Activated CD8-positive, alpha-beta memory T cell treated with anti-CD3 and anti-CD28 coated beads for 48 hours (primary cell): ENCODE data around the gene PEDS1.
A peak's percentile ranks its signal among the peaks of the same experiment; 100 is the strongest.
"Not testable (repeated sequence)": the region's sequence is repeated elsewhere in the genome, so short reads cannot be mapped to it uniquely, and the experiment has no call there.

Source experiments
- DNase-seq, 3 experiments: peaks; one replicate each; pipeline ENCODE4 v3.0.0-alpha.2; 2020; ENCODE audit warnings: low read depth in 2 of 3, low spot score in 2 of 3

Gene PEDS1

DNA sequence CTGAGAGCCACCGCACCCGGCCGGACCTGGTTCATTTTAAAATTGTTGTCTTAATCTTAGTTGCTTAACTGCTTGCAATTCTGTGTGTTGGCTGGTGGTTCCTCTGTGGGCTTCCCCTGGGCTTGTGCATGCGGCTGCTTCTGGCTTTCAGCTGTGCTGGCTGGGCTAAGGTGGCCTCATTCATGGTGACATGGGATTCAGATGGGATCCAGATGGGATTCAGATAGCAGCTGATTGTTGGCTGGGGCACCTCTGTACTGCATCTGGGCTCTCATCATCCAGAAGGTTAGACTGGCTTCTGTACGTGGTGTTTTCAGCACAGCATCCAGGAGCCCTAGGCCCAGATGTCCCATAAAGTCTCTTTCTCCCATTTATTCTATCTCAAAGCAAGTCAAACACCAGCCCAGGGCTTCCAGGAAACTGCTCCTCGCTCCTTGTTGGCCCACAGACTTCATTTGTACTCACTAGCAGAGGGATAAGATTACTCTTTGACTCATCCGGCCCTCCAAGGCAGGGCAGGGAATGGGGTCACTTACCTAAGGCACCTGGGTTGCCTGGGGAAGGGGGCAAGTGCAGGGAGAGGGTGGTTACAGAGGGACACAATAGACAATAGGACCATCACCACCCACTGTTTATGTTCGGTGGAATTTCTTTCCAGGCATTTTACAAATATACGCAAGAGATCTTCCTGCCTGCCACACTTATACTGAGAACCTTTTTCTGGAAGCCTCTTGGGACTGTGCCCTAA lies 10.2 kb upstream of the PEDS1 start:
- no peak for DNase-seq

DNA sequence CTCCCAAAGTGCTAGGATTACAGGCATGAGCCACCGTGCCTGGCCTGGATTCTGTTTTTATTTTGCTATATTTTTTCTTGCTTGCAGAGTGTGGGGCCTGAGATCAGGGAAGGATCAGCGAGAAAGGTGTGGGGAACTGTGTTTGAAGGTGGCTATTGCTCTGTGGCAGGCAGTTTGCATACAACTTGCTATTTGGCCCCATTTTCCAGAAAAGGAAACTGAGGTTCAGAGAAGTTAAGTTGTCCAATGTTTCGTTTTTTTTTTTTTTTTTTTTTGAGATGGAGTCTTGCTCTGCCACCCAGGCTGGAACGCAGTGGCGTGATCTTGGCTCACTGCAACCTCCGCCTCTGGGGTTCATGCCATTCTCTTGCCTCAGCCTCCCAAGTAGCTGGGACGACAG lies 8.0 kb upstream of the PEDS1 start:
- not testable (repeated sequence) for DNase-seq

DNA sequence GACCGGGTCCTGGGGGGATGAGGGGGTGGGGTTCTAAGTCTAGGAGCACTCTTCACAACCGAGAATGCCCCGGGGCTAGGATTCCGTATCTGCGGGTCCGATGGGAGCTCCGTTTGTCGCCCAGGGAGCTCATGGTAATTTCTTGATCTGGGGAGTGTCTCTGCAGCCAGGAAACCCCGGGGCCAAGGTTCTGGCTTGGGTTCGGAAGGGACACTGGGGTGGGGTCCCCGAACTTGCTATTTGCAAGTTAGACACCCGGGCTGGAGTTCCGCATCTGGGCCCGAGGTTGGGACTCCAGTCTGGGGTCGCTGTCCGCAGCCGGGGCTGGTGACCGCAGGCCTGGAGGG lies 397 bp downstream of the PEDS1 start:
- DNase-seq = no peak

DNA sequence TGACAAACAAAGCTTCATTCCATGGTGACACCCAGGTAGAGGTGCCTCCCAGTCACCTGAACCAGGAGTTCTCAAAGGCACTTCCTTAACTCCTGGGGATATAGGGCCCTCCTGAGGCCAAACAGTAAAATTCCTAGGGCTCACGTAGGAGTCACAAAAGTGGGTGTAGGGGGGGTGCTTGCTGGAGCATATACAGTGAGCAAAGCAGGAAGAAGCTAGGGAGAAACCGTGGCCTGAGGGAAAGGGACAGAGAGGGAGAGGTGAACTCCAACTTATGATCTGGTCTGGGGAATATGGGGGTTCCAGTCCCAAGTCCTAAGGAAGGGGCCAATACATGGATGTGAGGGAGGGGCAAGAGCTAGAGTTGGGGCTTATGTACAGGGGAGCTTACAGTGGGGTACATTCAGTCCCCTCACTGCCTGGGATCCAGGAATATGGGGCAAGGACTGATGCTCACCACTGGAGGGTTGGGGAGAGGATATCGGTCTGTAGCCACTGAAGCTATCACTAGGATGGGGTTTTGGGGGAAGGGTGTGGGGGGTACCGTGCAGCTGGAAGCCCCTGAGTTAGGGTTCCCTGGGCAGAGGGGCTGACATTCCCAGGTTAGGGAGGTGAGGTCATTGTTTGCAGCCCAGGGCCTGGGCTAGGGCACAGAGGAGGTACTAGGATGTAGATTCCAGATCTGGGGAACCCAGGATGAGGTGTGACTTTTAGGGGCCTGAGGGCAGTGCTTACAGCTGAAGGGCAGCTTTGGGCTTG lies 950 bp downstream of the PEDS1 start:
- DNase-seq = no peak

DNA sequence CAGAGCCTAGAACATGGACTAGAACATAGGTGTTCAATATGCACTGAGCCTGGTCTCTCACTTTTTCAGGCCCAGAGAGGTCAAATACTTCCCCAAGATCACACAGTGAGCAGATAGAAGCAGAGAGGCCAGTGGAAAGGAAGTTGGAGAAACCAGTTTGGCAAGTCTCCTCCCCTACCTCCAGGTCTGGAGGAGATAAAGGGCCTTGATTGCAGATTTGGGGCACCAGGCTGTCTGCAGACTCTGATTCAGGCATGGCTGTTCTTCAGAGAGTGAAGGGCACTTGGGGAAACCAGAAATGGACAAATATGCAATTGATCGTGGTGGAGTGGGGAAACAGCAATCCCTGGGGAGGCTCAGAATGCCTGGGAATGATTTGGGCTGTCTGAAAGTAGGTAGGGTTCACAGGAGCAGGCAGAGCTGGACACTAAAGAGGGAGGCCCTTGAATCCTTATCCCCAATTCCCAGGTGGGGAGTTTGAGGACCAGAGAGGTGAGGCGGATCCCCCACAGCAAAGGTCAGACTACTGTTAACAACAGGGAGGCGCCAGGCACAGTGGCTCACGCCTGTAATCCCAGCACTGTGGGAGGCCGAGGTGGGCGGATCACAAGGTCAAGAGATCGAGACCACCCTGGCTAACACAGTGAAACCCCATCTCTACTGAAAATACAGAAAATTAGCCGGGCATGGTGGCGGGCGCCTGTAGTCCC lies 2.3 kb downstream of the PEDS1 start:
- DNase-seq = no peak

DNA sequence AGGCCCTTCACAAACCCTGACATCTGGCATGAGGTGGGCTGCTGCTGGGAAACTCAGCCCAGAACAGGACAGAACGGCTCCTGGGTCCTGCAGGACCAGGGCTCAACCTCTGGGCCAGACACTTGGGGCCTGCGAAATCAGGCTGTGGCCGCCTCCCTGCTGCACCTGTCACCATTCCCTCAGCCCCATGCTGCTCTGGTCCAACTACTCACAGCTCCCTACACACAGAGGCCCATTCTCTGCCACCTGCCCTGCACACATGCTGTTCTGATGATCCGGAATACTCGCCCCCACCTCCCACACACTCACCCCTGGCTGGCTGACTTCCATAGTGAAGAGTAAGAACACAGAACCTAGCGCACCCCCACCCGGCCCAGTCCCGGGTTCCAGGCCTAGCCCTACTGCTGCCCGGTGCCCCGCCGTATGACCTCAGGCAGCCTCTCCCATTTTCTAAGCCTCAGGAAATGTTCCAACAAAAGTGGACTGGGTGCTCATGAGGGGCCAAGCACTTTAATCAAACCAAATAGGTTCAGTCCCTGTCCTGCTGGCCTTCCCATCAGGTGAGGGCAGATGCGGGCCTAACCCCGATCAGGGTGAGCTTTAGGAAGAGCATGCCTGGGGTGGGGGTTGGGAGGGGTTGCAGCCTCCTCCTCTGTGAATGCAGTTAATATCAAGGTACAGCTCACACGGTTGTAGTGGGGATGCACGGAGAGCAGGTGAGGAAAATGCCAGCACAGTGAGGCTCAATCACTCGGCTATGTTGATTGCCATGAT lies 3.9 kb downstream of the PEDS1 start:
- DNase-seq = no peak

DNA sequence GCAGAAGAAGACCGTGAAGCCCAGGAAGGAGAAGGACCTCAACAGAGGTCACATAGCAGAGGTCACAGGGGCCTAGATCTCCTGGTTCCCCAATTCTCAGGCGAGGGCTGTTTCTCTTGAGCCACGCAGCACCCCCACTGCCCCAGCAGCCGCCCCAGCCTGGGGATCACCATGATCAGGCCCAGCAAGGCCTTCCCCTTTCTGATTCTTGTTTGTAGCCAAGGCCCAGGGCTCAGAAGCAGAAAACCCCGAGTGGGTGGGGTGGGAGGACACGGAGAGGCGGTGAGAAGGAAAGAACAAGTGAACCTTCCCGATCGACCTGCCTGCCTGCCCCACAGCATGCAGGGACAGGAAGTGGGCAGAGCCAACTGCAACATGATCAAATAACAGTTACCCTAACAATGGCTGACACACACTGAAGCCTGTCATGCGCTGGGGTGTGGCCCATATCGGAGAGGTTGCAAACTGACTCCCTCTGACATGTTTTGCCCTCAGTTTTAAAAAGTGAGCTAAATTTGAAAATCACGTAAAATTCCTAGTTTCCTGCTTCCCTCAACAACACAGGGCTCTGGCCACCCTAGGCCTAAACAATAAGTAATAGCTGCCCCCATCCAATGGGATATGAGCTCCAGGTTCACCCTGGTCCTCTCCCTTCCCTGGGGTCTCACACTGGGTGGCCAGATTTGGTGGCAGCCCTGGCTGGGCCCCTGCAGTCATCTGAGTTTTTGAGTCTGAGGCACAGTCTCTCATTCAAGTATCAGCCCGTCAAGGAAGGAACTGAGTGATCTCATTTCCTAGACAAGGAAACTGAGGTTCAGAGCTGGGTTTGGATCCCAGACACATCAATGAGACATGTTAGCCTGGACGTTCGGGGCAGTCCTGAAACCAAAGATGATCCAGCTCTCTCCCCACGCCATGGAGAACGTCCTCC lies 6.5 kb downstream of the PEDS1 start:
- peak in 2 of 3 experiments; percentile 34 to 49 for DNase-seq

DNA sequence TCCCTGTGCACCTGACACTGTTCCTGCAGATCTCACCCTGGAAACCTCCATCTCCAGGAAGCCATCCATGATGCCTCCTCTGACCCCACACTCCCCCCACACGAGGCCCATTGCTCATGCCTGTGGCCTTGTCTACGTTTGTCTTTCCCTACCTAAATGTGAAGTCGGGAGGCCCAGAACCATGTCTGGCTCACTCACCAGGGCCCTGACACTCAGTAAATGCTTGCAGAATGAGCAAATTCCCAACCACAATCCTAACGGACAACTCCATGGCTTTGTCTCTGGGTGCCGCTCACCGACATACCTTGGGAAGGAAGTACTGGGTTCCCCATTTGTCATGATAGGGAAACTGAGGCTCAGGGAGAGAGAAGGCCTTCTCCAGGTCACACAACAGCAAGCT lies 7.3 kb downstream of the PEDS1 start:
- DNase-seq = no peak

DNA sequence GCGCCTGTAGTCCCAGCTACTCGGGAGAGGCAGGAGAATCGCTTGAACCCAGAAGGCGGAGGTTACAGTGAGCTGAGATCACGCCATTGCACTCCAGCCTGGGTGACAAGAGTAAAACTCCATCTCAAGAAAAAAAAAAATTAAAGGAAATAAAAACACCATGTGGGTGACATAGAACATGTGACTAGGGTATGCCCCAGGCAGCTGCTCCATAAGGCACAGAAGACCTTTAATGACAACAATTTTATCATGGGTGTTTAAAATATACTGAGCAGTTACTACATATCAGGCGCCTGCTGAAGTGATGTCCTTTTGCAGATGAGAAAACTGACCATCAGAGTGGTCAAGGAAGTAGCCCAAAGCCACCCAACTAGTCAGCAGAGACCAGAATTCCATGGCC lies 8.0 kb downstream of the PEDS1 start:
- DNase-seq = no peak

DNA sequence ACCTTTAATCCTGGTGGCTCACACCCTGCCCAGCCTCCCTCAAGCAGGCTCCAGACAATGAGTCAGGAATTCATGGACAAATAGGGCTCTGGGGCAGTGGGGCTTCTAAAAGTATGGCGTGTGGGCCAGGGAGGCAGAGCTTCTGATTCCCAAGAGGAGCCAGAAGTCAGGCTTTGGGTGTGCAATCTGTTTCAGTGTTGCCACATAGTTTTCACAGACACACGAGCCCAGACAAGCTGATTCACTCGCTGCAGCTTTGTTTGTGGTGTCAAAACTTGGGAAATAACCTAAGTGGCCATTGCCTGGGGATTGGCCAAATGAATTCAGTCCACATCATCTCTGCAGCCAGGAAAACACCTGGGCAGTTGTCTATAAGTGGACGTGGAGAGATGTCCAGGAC lies 9.2 kb downstream of the PEDS1 start:
- DNase-seq = no peak

DNA sequence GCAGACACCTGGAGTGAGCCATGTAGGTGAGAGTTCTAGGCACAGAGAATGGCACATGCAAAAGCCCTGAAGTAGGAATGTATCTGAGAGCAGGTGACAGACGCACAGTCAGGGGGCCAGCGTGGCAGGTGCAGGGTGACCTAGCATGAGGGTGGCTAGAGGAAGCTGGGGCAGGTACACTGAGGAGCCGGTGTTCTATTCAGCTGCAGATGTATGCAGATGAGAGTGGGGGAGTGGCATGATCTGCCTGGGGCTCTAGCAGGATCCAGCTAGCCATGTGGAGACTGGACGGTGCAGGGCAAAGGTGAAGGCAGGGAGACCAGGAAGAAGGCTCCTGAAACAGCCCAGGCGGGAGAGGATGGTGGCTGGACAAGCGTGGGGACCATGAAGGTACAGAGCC lies 10.7 kb downstream of the PEDS1 start:
- no peak for DNase-seq

DNA sequence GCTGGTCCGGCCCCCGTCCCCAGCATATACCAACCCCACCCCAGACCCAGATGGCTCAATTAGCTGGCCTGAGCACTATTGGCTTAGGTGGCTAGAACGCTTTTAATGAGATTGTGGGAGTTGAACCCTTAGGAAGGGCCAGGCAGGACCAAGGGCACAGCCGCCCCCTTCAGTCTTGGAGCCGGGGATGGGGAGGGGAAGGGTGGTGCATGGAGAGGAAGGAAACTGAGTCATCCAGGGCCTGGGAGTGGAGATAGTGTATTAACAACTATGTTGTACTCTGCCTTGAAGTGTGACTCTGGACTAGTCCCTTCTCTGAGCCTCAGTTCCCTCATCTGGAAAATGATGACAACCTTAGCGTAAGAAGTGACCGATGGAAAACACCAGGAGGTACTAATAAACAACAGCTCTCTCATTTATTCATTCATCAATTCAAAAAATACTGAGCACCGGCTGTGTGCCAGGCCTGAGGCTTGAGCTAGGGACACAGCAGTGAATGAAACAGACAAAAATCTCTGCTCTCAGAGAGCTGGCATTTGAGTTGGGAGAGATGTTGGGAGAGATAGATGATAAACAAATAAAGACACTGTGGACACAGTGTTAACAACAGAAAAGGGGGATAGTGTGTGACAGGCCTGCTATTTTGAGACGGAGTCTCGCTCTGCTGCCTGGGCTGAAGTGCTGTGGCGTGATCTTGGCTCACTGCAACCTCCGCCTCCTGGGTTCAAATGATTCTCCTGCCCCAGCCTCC lies 11.5 kb downstream of the PEDS1 start:
- no peak for DNase-seq

DNA sequence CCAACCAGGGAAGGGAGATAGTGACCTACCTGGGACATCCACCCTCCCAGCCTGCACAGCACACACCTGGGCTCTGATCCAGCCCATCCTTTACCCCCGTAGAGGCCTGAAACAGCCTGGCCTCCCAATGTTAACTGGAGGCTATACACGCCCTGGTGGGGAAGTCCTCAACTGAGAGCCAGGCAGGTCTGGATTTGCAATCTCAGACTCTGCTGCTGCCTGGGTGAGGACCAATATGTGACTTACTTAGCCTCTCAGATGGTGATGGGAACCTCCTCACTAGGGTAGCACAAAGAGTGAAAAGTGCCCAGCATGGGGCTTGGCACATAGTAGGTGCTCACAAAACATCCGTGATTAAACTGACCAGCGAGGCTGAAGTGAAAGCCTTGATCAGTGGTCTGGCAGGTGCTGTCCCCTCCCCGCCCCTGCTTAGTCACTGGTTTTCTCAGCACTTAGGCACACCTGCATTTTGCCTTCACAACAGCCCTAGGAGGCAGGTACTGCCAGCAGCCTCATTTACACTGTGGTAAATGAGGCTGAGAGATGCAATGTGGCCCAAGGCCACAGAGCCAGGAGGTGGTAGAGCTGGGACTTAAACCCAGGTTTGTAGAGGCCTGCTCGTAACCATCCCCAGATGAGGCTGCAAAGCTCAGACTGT lies 12.4 kb downstream of the PEDS1 start:
- DNase-seq = no peak

DNA sequence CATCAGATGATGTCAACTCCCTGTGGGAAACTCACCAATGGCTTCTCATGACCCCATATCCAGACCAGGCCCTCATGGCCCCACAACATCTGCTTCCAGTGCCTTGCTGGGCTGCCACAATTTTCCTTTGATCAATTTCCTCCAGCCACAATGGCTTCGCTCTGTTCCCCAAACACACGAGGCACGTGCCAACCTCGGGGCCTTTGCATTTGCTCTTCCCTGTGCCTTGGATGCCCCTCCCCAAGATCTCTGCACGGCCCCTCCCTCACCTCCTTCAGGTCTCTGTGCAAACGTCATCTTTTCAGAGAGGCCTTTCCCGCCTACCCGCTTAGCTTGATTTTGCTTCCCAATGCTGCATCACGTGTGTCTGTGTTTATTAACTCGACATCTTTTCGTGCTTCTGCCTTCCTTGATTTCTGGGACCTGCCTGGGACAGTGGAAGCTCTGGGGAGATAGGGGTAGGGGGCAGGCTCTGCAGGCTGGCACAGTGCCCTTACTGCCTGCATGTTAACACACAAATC lies 13.1 kb downstream of the PEDS1 start:
- DNase-seq = no peak

DNA sequence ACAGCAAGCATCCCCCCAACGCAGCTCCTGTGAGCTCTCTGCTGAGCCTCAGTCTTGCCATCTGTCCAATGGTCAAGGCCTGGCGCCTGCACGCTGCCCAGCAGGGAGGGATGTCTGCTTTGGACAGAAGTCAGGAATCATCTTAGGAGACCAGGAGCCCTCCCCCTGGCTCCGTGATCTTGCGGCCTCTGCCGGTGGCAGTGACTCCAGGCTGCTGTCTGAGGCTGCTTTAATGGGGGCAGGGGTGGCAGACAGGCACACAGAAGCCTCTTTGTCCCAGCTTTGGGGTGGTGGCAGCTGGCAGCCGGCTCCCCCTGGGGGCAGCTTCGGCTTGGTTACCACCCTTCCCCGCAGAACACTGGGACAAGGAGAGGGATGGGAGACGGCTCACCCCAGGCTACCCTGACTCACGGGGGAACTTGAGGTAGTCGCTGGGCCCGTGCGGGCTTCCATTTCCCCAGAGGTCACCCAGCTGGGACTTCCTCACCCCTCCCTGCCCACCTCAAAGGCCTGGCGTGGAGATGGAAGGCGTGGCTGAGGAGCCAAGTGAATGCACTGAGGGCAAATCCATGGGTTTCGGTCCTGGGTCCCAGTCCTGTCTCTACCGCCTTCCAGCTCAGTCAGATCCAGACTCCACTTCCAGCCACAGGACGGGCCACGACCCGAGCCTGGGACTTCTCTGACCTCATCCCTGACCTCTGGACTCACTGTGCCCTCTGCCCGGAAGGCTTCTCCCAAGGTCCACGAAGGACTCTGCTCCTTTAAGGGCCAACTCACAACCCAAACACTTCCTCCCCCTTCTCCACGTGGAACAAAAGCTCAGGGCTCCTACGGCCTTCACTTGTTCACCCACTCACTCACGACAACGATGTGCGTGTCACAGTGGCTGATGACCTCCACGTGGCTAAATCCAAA lies 14.8 kb downstream of the PEDS1 start:
- no peak for DNase-seq

DNA sequence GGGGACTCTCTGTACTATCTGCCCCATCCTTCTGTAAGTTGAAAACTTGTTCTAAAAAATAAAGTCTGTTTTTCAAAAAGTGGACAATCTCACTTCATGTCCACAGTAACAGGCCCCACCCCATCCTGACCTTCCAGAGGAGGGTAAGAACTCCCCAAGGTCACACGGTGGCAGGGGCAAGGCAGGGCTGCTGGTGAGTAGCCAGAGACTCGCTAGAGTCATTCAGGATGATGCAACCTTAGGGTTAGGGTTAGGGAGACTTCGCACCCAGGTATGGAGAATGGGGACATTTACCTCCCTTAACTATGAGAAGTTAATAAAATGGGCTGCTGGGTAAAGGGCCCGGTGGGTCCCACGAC lies 15.4 kb downstream of the PEDS1 start:
- DNase-seq = no peak

DNA sequence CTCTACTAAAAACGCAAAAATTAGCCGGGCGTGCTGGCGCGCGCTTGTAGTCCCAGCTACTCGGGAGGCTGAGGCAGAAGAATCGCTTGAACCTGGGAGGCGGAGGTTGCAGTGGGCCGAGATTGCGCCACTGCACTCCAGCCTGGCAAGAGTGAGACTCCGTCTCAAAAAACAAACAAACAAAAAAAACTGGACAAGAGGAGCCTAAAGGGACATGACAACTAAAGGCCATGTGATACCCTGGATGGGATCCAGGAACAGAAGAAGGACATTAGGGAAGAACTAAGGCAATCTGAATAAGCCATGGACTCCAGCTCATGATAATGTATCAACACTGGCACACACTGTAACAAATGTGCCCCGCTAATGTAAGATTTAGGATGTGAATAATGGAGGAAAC lies 15.8 kb downstream of the PEDS1 start:
- DNase-seq = not testable (repeated sequence)
